MCF 10A (cell line): ENCODE measurements around the gene TCOF1. TPM values are rescaled to one million over a fixed set of nuclear protein-coding genes. Genes with fewer than 3 reads are reported as not detected.
A peak's percentile ranks its signal among the peaks of the same experiment; 100 is the strongest.

Experiments
- BruUV-seq: library from RNA; stranded (reverse); fragments of 400-500 nt; replicated peaks from 2 replicates; lab custom pipeline; 2021; lab: Mats Ljungman, UMichigan
- CTCF ChIA-PET: fragments of 300-600 bp; sonication (Branson Sonifier 250); formaldehyde crosslinking; extraction: SDS; loops from one replicate; lab custom pipeline; 2021; ENCODE audit warnings: antibody characterized with exemption, inconsistent platforms; lab: Yijun Ruan, JAX
- POLR2A ChIA-PET: fragments of 300-600, 350-650 bp; sonication (Branson Sonifier 250); formaldehyde crosslinking; extraction: SDS; loops from one replicate; lab custom pipeline; 2020; ENCODE audit warnings: antibody characterized with exemption, inconsistent platforms; lab: Yijun Ruan, JAX
- DNase-seq: peaks from one replicate; pipeline ENCODE4 v3.0.0-alpha.2; 2018; ENCODE audit not compliant: unreplicated experiment
- H3K27ac Mint-ChIP-seq: one replicate; pipeline ENCODE4 v1.8.0; 2022; ENCODE audit warnings: mild to moderate bottlenecking, low read depth, mixed read lengths; ENCODE audit not compliant: unreplicated experiment
- H3K27me3 Mint-ChIP-seq: one replicate; pipeline ENCODE4 v1.8.0; 2022; ENCODE audit warnings: mixed read lengths; ENCODE audit not compliant: insufficient read depth, unreplicated experiment
- H3K36me3 Mint-ChIP-seq: one replicate; pipeline ENCODE4 v1.8.0; 2022; ENCODE audit warnings: mild to moderate bottlenecking, moderate library complexity, mixed read lengths; ENCODE audit not compliant: insufficient read depth, unreplicated experiment
- H3K4me1 Mint-ChIP-seq: one replicate; pipeline ENCODE4 v1.8.0; 2022; ENCODE audit warnings: mixed read lengths; ENCODE audit not compliant: insufficient read depth, unreplicated experiment
- H3K4me3 Mint-ChIP-seq: one replicate; pipeline ENCODE4 v1.8.0; 2022; ENCODE audit warnings: mild to moderate bottlenecking, moderate library complexity, mixed read lengths; ENCODE audit not compliant: unreplicated experiment
- H3K9me3 Mint-ChIP-seq: one replicate; pipeline ENCODE4 v1.8.0; 2022; ENCODE audit warnings: mixed read lengths; ENCODE audit not compliant: unreplicated experiment
- intact Hi-C: fragments of 100-400 bp; cut with micrococcal nuclease; formaldehyde crosslinking; loops from 2 replicates; pipeline ENCODE4 v1.14.1; 2022
- total RNA-seq: library from RNA; stranded (reverse); gene quantifications from 2 replicates; pipeline ENCODE4 v1.2.3, GENCODE V29; 2022
- TF ChIP-seq, protein P1 (sequence below): fragments of 200-600 bp; IDR thresholded peaks from one replicate; pipeline ENCODE4 v1.8.0; 2022; ENCODE audit warnings: antibody characterized with exemption, mild to moderate bottlenecking; ENCODE audit not compliant: unreplicated experiment

Gene TCOF1
- total RNA-seq, 1 experiment from 2014 or later = 83.5 TPM

- no peaks in the 10 kb centered on the region for H3K4me1 Mint-ChIP-seq
- H3K36me3 Mint-ChIP-seq = peaks cover 80% of the 10 kb centered on the region
- no peaks in the 10 kb centered on the region for H3K9me3 Mint-ChIP-seq
- DNase-seq = no peak
- ChIA-PET CTCF (interaction anchor here (0.6 to 1.0 kb wide), 4 partner anchors 28 to 1564 kb away, joined by 3 to 4 read pairs (median 3); no protein-coding TSS in a partner anchor), POLR2A (interaction anchor here (0.7 to 1.1 kb wide), 2 partner anchors 13 to 54 kb away, joined by 3 read pairs; partner anchors contain the start of gene RPS14)
- intact Hi-C loops = no loop called here
- BruUV-seq = no TSS peak
- TF ChIP-seq, protein P1, sequence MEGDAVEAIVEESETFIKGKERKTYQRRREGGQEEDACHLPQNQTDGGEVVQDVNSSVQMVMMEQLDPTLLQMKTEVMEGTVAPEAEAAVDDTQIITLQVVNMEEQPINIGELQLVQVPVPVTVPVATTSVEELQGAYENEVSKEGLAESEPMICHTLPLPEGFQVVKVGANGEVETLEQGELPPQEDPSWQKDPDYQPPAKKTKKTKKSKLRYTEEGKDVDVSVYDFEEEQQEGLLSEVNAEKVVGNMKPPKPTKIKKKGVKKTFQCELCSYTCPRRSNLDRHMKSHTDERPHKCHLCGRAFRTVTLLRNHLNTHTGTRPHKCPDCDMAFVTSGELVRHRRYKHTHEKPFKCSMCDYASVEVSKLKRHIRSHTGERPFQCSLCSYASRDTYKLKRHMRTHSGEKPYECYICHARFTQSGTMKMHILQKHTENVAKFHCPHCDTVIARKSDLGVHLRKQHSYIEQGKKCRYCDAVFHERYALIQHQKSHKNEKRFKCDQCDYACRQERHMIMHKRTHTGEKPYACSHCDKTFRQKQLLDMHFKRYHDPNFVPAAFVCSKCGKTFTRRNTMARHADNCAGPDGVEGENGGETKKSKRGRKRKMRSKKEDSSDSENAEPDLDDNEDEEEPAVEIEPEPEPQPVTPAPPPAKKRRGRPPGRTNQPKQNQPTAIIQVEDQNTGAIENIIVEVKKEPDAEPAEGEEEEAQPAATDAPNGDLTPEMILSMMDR = no peak
- H3K4me3 Mint-ChIP-seq = no peak overlapping the region
- H3K27ac Mint-ChIP-seq = no peak overlapping the region
- no peaks in the 10 kb centered on the region for H3K27me3 Mint-ChIP-seq
These were observed 38.1 kb downstream of the TCOF1 start for GRCh38 chr5:150395688-150395975.

DNA sequence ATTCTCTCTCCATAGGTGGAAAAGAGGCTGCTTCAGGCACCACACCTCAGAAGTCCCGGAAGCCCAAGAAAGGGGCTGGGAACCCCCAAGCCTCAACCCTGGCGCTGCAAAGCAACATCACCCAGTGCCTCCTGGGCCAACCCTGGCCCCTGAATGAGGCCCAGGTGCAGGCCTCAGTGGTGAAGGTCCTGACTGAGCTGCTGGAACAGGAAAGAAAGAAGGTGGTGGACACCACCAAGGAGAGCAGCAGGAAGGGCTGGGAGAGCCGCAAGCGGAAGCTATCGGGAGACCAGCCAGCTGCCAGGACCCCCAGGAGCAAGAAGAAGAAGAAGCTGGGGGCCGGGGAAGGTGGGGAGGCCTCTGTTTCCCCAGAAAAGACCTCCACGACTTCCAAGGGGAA lies 38.8 kb downstream of the TCOF1 start:
- CTCF ChIA-PET = interaction anchor here (0.6 to 1.8 kb wide), 4 partner anchors 8 to 1564 kb away, joined by 3 to 12 read pairs (median 4); no protein-coding TSS in a partner anchor
- intact Hi-C loops = no loop called here

DNA sequence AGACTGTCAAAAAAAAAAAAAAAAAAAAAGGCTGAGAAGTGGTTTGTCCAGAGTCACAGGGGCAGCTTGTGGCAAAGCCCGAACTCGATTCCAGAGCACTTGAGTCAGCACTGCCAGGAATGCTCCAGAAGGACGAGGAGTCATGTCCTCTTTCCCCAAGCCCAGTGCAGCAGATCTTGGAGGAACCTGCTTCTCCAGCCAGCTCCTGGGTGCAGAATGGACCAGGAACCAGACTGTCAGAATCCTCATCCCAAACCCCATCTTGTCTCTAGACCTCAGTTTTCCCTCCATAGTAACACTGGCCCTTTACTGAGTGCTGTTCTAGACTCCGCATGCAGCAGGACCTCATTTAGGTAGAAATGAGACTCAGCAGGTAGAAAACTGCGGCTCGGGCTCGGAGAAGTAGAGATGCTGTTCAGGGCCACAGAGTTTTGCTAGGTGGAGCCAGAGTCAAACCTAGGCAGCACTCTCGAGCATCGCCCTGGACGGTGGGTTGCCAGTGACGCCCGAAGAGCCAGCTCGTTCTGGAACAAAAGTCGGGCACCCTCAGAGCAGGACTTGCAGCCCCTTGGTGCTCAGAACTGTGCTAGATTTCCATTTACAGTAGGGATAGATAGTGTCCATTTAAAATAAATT lies 39.8 kb downstream of the TCOF1 start:
- intact Hi-C loops = no loop called here
- H3K36me3 Mint-ChIP-seq = peaks cover 75% of the 10 kb centered on the region
- no peak for DNase-seq
- POLR2A ChIA-PET = no interaction called here
- BruUV-seq = no TSS peak
- CTCF ChIA-PET = interaction anchor here (0.6 to 2.6 kb wide), 11 partner anchors 9 to 1199 kb away, joined by 3 to 12 read pairs (median 4); no protein-coding TSS in a partner anchor
- no peaks in the 10 kb centered on the region for H3K9me3 Mint-ChIP-seq
- H3K4me3 Mint-ChIP-seq = no peak overlapping the region
- TF ChIP-seq, protein P1 = no peak
- H3K27me3 Mint-ChIP-seq = no peaks in the 10 kb centered on the region
- no peaks in the 10 kb centered on the region for H3K4me1 Mint-ChIP-seq
- H3K27ac Mint-ChIP-seq = no peak overlapping the region

More for the DNA sequence above, 38.8 kb downstream of the TCOF1 start:
- DNase-seq = no peak
- no peak overlapping the region for H3K27ac Mint-ChIP-seq
- peaks cover 79% of the 10 kb centered on the region for H3K36me3 Mint-ChIP-seq
- POLR2A ChIA-PET = interaction anchor here (1.1 kb wide), 1 partner anchor 54 kb away, joined by 3 read pairs; the partner anchor contains the start of gene RPS14
- H3K27me3 Mint-ChIP-seq = no peaks in the 10 kb centered on the region
- TF ChIP-seq, protein P1 = no peak
- TSS peak; percentile 39 for BruUV-seq
- H3K4me1 Mint-ChIP-seq = no peaks in the 10 kb centered on the region
- no peak overlapping the region for H3K4me3 Mint-ChIP-seq
- no peaks in the 10 kb centered on the region for H3K9me3 Mint-ChIP-seq

- intact Hi-C loops = no loop called here
- Mint-ChIP-seq H3K36me3 (peaks cover 67% of the 10 kb centered on the region), H3K9me3 (no peaks in the 10 kb centered on the region), H3K27me3 (no peaks in the 10 kb centered on the region), H3K4me3 (no peak overlapping the region), H3K27ac (no peak overlapping the region), H3K4me1 (no peaks in the 10 kb centered on the region)
- no TSS peak for BruUV-seq
- no peak for DNase-seq
- TF ChIP-seq, protein P1 = peak; percentile 14
- POLR2A ChIA-PET = interaction anchor here (1.3 kb wide), 1 partner anchor 38 kb away, joined by 4 read pairs; no protein-coding TSS in a partner anchor
- CTCF ChIA-PET = interaction anchor here (0.6 to 2.6 kb wide), 13 partner anchors 9 to 1198 kb away, joined by 3 to 12 read pairs (median 4); no protein-coding TSS in a partner anchor
These were observed 40.6 kb downstream of the TCOF1 start for GRCh38 chr5:150397782-150398721.
